Amygdala (tissue), 56 donors: ENCODE data around the gene JAK3.
A peak's percentile ranks its signal among the peaks of the same experiment; 100 is the strongest.

ENCODE experiments used
- DNase-seq, 56 donors: peaks; one replicate each; lab custom pipeline; 2025; lab: John Stamatoyannopoulos, UW

Gene JAK3

DNA sequence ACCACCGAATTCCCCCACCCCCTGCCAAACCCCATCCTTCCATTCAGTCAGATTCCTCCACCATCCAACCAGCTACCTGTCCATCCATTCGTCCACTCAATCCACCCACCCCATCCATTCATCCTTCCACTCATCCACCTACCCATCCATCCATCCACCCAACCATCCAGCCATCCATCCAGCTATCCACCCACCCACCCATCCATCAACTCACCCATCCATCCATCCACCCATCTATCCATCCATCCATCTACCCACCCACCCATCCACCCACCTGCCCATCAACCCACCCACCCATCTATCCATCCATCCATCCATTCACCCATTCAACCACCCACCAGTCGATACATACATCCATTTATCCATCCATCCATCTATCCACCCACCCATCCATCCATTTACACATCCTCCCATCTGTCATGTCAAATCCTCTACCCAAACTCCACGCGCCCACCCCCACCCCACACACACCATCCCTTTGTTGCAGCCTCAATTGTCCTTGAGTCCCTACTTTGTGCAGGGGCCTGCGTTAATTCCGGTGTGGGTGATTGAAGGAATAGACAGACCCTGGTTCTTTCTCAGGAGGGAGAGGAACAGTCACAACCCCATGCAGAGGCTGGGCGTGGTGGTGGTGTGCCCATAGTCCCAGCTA, 18.7 kb upstream of the JAK3 start:
- DNase-seq = no peak

- no peak for DNase-seq
Observed at GRCh38 chr19:17865364-17866311, 17.9 kb upstream of the JAK3 start.

DNA sequence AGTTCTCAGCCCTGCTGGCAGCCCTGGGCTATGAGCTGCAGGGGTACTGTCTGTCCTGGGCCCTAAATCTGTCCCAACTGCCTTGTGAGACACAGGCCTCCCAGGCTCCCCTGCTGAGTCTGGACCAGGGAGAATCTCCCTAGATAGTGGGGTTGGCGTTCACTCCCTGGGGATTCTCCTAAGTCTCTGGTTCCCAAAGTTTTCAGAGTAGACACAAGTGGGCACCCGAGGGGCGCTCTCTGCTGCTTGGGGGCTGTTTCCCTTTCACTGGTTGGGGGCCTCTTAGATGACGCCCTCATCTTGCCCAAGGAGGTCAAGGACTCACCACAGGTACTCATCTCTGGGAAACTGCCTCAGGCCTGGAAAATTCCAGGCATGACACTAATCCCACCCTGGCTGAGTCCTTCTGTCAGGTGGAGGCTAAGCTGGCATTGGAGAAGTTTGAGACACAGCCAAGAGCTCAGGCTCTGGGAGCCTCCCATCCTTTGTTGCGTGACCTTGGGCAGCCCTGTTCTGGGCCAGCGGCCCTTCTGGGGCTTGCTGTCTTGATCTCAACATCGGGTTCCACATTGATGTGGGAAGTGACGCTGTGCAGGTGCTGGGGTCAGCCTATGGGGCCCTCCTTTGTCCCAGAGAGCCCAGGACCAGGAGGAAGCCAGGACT, 15.9 kb upstream of the JAK3 start:
- no peak for DNase-seq

DNA sequence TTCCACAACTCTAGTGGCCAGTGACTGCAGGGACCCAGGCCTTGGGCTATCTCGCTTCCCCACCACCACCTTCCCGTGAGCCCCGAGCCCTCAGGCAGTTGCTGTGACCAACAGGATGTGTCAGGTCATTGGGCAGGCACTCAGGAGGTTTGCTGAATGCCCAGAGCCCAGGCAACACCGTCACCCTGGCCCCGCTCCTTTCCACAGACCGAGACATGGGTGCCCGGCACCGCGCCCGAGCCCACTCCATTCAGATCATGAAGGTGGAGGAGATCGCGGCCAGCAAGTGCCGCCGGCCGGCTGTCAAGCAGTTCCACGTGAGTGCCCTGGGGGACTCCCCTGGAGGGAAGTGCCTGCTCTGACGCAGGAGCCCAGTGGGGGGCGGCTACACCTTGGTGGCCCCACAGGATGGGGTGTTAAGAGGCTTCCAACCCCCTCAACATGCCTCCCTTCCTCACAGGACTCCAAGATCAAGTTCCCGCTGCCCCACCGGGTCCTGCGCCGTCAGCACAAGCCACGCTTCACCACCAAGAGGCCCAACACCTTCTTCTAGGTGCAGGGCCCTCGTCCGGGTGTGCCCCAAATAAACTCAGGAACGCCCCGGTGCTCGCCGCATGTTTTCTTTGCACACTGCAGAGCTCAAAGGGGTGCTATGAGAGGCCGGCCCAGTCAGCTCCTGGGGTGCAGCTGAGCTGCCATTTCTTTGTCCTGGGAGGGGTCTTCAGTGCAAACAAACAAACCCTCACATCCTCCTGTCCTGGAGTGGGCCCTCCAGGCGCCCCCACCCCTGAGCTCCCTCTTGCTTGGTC, 15.1 kb upstream of the JAK3 start:
- DNase-seq = no peak

DNA sequence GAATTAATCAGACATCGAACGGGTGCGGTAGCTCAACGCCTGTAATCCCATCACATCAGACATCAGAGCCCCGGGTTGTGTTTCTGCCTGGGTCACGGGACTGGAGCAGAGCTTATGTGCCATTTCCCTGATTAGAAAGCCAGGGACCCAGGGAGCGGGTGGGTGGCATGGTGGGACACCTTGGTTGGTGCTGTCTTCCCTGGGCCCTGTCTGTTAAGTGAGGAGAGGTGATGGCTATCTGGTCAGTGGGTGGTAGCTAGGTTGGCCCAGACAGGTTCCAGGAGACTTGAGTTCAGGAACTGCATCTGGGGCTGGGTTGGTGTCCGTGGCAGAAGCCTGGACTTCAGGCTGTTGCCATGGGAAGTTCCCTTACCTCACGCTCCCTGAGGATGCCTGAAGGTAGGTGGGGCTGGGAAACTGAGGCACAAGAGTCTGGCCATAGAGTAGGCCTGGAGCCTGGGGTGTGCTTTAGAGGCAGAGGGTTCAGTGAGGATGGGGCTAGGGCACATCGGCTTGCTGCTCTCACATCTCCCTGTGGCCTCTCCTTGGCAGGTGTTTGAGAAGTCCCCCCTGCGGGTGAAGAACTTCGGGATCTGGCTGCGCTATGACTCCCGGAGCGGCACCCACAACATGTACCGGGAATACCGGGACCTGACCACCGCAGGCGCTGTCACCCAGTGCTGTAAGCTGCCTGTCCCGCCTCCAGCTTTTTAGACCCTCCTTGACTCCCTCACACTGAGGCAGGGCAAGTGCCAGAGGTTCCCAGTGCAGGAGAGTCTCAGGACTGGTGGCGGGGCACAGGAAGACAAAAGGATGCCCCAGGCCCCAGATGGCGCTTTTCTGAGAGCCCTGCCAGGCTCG, 14.0 kb upstream of the JAK3 start:
- DNase-seq = no peak

GRCh38 chr19:17860993-17861360, 13.2 kb upstream of the JAK3 start:
- DNase-seq = no peak

DNA sequence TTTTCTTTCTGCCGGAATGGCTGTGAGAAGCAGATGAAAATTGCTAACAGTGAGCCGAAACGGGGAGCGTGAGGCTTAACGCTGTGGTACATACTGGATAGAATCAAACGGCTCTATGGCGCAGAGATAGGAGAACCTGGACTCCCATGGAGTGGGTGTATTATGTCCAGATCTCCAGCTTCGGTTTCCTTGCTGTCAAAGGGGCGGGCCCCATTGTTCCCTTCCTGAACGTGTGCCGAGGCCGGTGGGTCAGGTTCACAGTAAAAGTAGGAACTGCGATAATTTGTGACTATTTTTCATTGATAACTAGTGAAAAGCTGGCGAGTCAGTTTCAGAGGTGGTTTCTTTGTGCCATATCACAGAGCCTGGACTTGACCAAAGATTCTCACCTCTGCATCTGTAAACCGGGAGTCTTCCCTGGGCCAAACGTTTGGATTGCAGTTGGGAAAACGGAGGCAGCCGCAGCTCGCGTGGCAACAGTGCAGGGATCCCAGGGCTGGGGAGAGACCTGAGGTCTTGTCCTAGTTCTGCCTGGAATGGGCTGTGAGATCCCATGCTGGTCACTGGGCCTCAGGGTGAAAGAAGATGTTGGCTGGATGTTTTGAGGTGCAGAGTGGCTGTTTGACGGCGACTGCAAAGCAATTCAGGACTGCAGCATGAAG, 12.7 kb upstream of the JAK3 start:
- no peak for DNase-seq

DNA sequence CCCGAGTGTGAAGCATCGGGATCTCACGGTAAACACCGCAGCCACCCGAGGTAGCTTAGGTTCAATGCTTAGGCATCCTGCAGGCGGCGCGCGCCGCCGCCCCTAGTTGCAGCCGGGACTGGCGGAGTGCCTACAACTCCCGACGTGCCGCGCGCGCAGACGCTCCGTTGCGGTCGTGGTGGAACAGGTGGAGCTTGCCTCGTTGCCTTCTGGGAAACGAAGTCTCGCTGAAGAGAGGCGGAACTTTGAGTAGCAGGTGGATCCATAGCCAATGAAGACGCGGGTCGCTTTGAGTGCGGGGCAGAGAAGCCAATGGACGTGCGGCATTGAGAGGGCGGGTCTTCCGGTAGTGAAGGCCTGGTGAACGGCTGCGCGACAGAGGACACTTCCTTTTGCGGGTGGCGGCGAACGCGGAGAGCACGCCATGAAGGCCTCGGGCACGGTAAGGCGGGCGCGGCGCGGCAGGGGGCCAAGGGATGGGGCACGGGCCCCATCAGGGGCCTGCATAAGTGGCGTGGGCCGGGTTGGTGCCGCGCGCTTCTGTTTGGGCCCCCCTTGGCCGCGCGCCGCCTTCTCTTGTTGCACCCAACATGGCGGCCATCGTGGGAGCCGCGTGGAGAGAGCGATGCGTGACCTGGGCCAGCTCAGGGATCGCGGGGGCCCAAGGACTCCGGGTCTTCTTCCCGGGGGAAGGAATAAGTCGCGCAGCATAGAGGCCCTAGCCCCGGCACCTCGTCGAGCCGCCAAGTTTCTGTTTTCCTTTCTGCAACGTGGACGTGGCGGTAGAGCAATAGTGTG, 11.9 kb upstream of the JAK3 start, which contains the start of gene RPL18A:
RPL18A (plus strand) TSS at position 378 of the 798 bp plus-strand sequence; CDS start at position 425, 47 bp downstream.
- peak; percentile 77 to 100 (median 99) for DNase-seq

GRCh38 chr19:17855280-17856152, 7.7 kb upstream of the JAK3 start:
- DNase-seq = peak in 51 of 56 donors; percentile 7 to 85 (median 56)

GRCh38 chr19:17854061-17854460, 6.3 kb upstream of the JAK3 start:
- no peak for DNase-seq

- no peak for DNase-seq
Observed at GRCh38 chr19:17848595-17849292, 962 bp upstream of the JAK3 start.

DNA sequence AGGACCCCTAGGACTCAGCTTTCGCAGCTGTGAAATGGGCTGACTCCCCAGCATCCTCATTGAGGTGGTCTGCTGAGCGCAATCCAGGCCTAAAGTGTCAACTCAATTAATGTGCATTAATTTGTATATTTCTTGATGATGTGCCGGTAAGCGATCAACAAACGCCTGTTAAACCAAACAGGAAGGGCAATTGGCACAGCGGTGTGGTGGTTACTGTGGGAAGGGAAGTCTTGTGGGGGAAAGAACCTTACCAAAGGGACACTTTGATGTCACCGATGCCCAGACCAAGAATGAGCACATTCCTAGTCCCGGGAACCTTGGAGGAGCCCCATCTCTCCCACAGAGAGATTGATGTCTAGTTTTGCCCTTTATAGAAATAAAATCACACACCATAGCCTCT, 1.6 kb downstream of the JAK3 start:
- DNase-seq = no peak

DNA sequence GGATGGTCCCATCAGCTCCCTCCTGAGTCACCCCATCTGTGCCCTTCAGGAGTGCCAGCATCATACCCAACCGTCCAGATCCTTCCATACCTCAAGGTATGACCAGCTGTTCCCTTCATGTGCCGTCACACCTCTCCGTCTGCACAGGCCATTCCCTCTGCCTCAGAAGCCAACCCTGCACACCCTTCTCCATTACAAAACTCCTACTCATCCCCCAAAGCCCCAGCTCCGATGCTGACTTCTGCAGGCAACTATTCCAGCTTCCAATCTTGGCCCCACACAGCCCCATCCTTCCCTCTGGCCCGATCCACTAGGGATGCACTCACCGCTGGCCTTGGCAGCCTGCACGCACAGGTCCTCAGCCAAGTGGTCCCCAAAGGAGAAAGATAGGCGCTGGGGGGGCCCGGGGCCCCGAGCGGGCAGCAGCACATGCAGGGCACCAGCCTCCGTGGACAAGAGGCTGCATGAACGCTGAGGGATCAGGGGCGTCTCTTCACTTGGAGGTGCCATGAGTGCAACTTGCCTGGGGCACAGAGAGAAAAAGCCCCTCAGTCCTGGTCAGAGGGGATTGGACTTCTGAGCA, 3.8 kb downstream of the JAK3 start:
- DNase-seq = no peak

GRCh38 chr19:17843292-17843827, 4.4 kb downstream of the JAK3 start:
- no peak for DNase-seq

DNA sequence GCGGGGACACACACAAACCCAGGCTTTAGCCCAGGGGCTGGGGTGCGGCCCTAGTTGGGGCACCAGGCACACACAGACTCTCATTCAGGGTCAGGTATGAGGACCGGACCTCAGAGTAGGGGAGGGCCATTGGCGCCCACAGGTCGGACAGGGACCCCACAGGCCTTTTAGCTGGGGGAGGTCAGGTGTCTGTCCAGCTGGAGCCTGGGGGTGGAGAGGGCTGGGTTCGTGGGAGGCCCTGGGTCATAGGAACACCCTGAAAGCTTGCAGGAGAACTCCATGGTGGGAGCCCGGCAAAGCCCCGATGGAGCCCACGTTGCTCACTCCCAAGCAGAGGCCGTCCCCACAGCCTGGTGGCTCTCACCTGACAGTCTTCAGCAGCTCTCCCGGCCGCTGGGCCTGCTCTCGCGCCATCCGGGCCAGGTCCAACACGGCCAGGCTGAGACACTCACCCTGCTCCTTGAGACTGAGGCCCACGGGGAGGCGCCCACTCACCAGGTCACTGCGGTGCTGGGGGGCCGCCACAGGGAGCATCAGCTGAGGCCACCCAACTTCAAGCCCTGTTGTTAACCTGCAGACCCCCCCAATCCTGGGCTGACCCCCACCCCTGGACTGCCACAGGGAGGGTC, 5.0 kb downstream of the JAK3 start:
- no peak for DNase-seq
